Jurkat, Clone E6-1 (cell line): ENCODE results near the gene DAP3. TPM values are rescaled to one million over a fixed set of nuclear protein-coding genes. Genes with fewer than 3 reads are reported as not detected.
A peak's percentile ranks its signal among the peaks of the same experiment; 100 is the strongest.
"Not testable (repeated sequence)": the region's sequence is repeated elsewhere in the genome, so short reads cannot be mapped to it uniquely, and the experiment has no call there.

Source experiments
- DNase-seq: peaks from one replicate; pipeline ENCODE4 v3.0.0-alpha.2; 2011; ENCODE audit warnings: low read depth, low spot score
- H3K4me3 ChIP-seq: 2 replicates; pipeline ENCODE4 v1.5.1; 2011; ENCODE audit warnings: mild to moderate bottlenecking, low read length, control low read depth, moderate library complexity
- polyA plus RNA-seq: library from polyadenylated mRNA; unstranded; fragments of >200 nt; gene quantifications from one replicate; pipeline ENCODE4 v1.2.1, GENCODE V29; 2012; ENCODE audit warnings: missing spikeins; ENCODE audit not compliant: insufficient read length, insufficient read depth

The DAP3 gene
- 302 TPM for polyA plus RNA-seq

- DNase-seq = not testable (repeated sequence)
- H3K4me3 ChIP-seq = peak within 1 kb of the TSS; percentile 92
Observed at GRCh38 chr1:155689081-155689607, at the start of gene DAP3. TSS of gene DAP3 (plus strand) at chr1:155689091. CDS start at chr1:155709780, 20,689 bp downstream.

- DNase-seq = no peak
- no peak overlapping the region for H3K4me3 ChIP-seq
Observed at GRCh38 chr1:155640367-155640766, 48.5 kb upstream of the DAP3 start.

GRCh38 chr1:155642559-155643180 is 46.2 kb upstream of the DAP3 start:
- DNase-seq, H3K4me3 ChIP-seq: not testable (repeated sequence)

GRCh38 chr1:155643230-155643629 is 45.7 kb upstream of the DAP3 start:
- no peak for DNase-seq
- no peak overlapping the region for H3K4me3 ChIP-seq

GRCh38 chr1:155645034-155645598 is 43.8 kb upstream of the DAP3 start:
- no peak for DNase-seq
- H3K4me3 ChIP-seq = no peak overlapping the region

GRCh38 chr1:155645648-155646047 is 43.2 kb upstream of the DAP3 start:
- no peak overlapping the region for H3K4me3 ChIP-seq
- no peak for DNase-seq

GRCh38 chr1:155646307-155646706 is 42.6 kb upstream of the DAP3 start:
- no peak overlapping the region for H3K4me3 ChIP-seq

GRCh38 chr1:155648207-155649147 is 40.4 kb upstream of the DAP3 start:
- no peak overlapping the region for H3K4me3 ChIP-seq
- no peak for DNase-seq

More at GRCh38 chr1:155646307-155646706, 42.6 kb upstream of the DAP3 start:
- no peak for DNase-seq

- no peak for DNase-seq
- no peak overlapping the region for H3K4me3 ChIP-seq
Observed at GRCh38 chr1:155649676-155650075, 39.2 kb upstream of the DAP3 start.

- no peak overlapping the region for H3K4me3 ChIP-seq
- no peak for DNase-seq
Observed at GRCh38 chr1:155650231-155650757, 38.6 kb upstream of the DAP3 start.

GRCh38 chr1:155651861-155652661 is 36.8 kb upstream of the DAP3 start:
- DNase-seq = no peak
- no peak overlapping the region for H3K4me3 ChIP-seq

GRCh38 chr1:155652951-155653350 is 35.9 kb upstream of the DAP3 start:
- DNase-seq = no peak
- H3K4me3 ChIP-seq = no peak overlapping the region

GRCh38 chr1:155657463-155657862 is 31.4 kb upstream of the DAP3 start:
- DNase-seq = no peak
- H3K4me3 ChIP-seq = no peak overlapping the region

GRCh38 chr1:155661239-155661638 is 27.7 kb upstream of the DAP3 start:
- DNase-seq, H3K4me3 ChIP-seq: not testable (repeated sequence)

GRCh38 chr1:155669233-155670162 is 19.4 kb upstream of the DAP3 start:
- no peak overlapping the region for H3K4me3 ChIP-seq
- no peak for DNase-seq

- DNase-seq = no peak
- H3K4me3 ChIP-seq = no peak overlapping the region
Observed at GRCh38 chr1:155671750-155672149, 17.1 kb upstream of the DAP3 start.

GRCh38 chr1:155673003-155673402 is 15.9 kb upstream of the DAP3 start:
- DNase-seq = no peak
- H3K4me3 ChIP-seq = no peak overlapping the region

GRCh38 chr1:155678027-155678426 is 10.9 kb upstream of the DAP3 start:
- H3K4me3 ChIP-seq = no peak overlapping the region
- DNase-seq = no peak
